DMS114 treated with DMSO at 0.1 percent for 48 hours (cell line): ENCODE measurements around the gene DOK7.

Experiments
- DNase-seq: peaks from one replicate; lab custom pipeline; 2025; ENCODE audit not compliant: unreplicated experiment; lab: John Stamatoyannopoulos, UW

Gene DOK7

GRCh38 chr4:3462790-3463415, at the start of gene DOK7:
Gene DOK7, plus strand, starts transcription at chr4:3463306. Its CDS starts 70 bp downstream, at chr4:3463376.
- DNase-seq, result no peak

- no peak for DNase-seq
These were observed 49.3 kb upstream of the DOK7 start for GRCh38 chr4:3413675-3414420.

GRCh38 chr4:3414421-3415279, 48.5 kb upstream of the DOK7 start:
- no peak for DNase-seq

GRCh38 chr4:3415471-3416141, 47.5 kb upstream of the DOK7 start:
- DNase-seq, result no peak

GRCh38 chr4:3416270-3416669, 46.8 kb upstream of the DOK7 start:
- no peak for DNase-seq

GRCh38 chr4:3416821-3417221, 46.3 kb upstream of the DOK7 start:
- DNase-seq, result no peak

- no peak for DNase-seq
These were observed 45.7 kb upstream of the DOK7 start for GRCh38 chr4:3417448-3417847.

- no peak for DNase-seq
These were observed 44.9 kb upstream of the DOK7 start for GRCh38 chr4:3418029-3418762.

- no peak for DNase-seq
These were observed 43.1 kb upstream of the DOK7 start for GRCh38 chr4:3419836-3420605.

- no peak for DNase-seq
These were observed 42.5 kb upstream of the DOK7 start for GRCh38 chr4:3420606-3420955.

GRCh38 chr4:3420956-3421355, 42.1 kb upstream of the DOK7 start:
- DNase-seq, result no peak

- no peak for DNase-seq
These were observed 41.6 kb upstream of the DOK7 start for GRCh38 chr4:3421470-3421869.

- DNase-seq, result no peak
These were observed 40.8 kb upstream of the DOK7 start for GRCh38 chr4:3422241-3422801.

GRCh38 chr4:3422808-3423297, 40.3 kb upstream of the DOK7 start:
- no peak for DNase-seq

GRCh38 chr4:3423406-3423805, 39.7 kb upstream of the DOK7 start:
- no peak for DNase-seq

- DNase-seq, result no peak
These were observed 39.2 kb upstream of the DOK7 start for GRCh38 chr4:3423952-3424351.

GRCh38 chr4:3424522-3425095, 38.5 kb upstream of the DOK7 start:
- DNase-seq, result no peak

GRCh38 chr4:3426465-3427133, 36.5 kb upstream of the DOK7 start:
- DNase-seq, result no peak

GRCh38 chr4:3427134-3427476, 36.0 kb upstream of the DOK7 start:
- no peak for DNase-seq
